Inferior parietal cortex (tissue), 1 donor: ENCODE data around the gene CHCHD1.
"Not testable (repeated sequence)": the region's sequence is repeated elsewhere in the genome, so short reads cannot be mapped to it uniquely, and the experiment has no call there.

Experiments
- DNase-seq: peaks from one replicate; pipeline ENCODE4 v3.0.0-alpha.2; 2016; ENCODE audit errors: extremely low spot score

Gene CHCHD1

GRCh38 chr10:73810735-73811465 is 29.1 kb downstream of the CHCHD1 start:
- no peak for DNase-seq

GRCh38 chr10:73812657-73813056 is 30.8 kb downstream of the CHCHD1 start:
- DNase-seq: no peak

- DNase-seq: no peak
Observed at GRCh38 chr10:73813333-73813732, 31.5 kb downstream of the CHCHD1 start.

GRCh38 chr10:73814276-73814895 is 32.5 kb downstream of the CHCHD1 start:
- no peak for DNase-seq

- no peak for DNase-seq
Observed at GRCh38 chr10:73814896-73815718, 33.3 kb downstream of the CHCHD1 start.

GRCh38 chr10:73815719-73816030 is 33.8 kb downstream of the CHCHD1 start:
- no peak for DNase-seq

- DNase-seq: no peak
Observed at GRCh38 chr10:73816917-73817729, 35.3 kb downstream of the CHCHD1 start.

GRCh38 chr10:73817826-73818225 is 36.0 kb downstream of the CHCHD1 start:
- DNase-seq: no peak

- DNase-seq: no peak
Observed at GRCh38 chr10:73818402-73818801, 36.6 kb downstream of the CHCHD1 start.

GRCh38 chr10:73819081-73819480 is 37.2 kb downstream of the CHCHD1 start:
- DNase-seq: no peak

GRCh38 chr10:73819513-73820093 is 37.8 kb downstream of the CHCHD1 start:
- no peak for DNase-seq

GRCh38 chr10:73823391-73823790 is 41.5 kb downstream of the CHCHD1 start:
- no peak for DNase-seq

- no peak for DNase-seq
Observed at GRCh38 chr10:73824146-73824725, 42.4 kb downstream of the CHCHD1 start.

- no peak for DNase-seq
Observed at GRCh38 chr10:73827346-73828089, 45.7 kb downstream of the CHCHD1 start.

GRCh38 chr10:73828161-73828560 is 46.3 kb downstream of the CHCHD1 start:
- no peak for DNase-seq

GRCh38 chr10:73829090-73829489 is 47.2 kb downstream of the CHCHD1 start:
- DNase-seq: not testable (repeated sequence)
